ENCODE results near the gene KCNC1.

Gene KCNC1

DNA sequence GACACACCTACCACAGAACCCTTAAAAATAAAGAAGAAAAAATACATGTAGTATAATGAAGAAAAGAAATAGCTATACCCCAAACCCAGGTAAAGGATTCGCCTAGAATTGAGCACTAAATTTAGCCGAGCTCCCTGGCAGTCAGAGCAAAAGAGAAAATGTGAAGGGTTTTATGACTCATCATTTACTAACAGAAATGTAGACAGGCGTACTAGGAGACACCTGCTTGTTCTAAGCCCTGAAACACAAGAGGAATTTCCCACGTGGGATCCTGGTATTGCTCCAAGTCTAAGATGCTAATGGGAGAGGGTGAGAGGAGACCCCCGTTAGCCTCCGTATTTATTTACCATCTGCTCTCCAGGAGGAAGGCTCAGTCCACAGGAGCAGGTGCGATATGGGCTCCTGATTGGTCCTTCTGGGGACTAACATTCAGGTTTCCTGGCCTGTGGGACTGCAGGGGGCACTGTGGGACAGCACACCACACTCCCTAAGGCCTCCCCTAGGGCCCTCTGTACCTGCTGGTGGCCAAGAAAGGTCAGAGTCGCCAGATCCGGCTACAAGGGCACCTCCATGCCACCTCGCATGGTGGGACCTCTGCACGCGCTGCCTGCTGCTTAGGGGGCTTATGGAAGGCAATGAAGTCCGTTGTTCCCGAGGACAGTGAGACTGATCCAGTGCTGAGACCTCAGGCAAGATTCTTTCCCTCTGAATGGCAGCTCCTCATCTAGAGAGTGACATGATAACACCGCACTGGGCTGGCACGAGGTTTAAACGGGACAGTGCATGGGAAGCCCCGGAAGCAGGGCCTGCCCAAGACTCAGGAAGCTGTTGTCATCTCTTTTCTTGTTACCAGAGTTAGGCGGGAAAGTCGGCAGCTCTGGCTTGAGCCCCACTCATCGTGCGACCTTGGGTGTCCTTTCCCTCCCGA, 25.8 kb downstream of the KCNC1 start:
- no peak for DNase-seq

- no peak for DNase-seq
These were observed 27.9 kb downstream of the KCNC1 start for GRCh38 chr11:17762309-17762974.

- no peak for DNase-seq
These were observed 28.7 kb downstream of the KCNC1 start for GRCh38 chr11:17763244-17763643.

DNA sequence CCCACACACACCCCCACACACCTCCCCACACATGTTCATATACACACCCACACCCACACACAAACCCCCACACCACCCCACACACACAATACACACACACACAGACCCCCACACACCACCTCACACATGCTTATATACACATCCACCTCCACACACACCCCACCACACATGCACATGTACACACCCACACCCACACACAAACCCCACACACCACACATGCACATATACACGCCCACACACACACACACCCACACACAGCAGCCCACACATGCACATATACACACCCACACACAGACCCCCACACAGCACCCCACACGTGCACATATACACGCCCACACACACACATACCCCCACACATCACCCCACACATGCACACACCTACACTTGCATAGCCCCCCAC, 29.1 kb downstream of the KCNC1 start:
- DNase-seq = no peak

DNA sequence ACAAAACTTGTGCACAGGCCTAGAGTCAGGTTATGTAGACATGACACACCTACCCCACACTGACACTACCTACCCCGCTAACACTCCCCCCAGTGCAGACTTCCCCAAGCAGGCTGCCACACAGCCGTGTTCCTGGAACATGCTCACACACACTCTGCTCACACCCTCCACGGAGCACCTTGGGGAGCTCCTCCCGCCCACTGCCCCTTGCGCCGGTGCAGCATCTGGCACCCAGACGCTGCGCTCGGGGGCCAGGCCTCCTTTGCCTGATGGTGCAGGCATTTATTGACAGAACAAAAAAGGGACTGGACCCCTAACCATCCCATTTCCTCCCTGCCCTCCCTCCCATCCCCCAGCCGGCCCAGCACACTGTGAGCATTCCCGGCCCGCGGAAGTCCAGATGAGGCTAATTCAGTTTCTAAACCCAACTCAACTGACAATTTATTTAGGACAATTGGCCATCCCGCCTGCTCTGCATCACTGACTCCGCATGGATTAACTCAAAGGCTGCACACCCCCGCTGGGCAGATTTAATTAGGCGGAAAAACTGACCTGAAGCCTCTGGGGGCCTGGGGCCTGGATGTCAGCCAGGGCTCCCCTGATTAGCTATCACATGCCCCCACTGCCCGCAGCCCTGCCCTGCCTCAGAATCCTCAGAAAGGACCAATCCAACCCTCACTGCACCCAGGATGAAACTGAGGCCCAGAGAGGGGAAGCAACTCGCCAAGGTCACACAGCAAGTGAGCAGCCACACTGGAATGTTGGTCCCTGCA, 30.1 kb downstream of the KCNC1 start:
- DNase-seq = no peak

GRCh38 chr11:17765356-17766072, 30.9 kb downstream of the KCNC1 start:
- DNase-seq = no peak

DNA sequence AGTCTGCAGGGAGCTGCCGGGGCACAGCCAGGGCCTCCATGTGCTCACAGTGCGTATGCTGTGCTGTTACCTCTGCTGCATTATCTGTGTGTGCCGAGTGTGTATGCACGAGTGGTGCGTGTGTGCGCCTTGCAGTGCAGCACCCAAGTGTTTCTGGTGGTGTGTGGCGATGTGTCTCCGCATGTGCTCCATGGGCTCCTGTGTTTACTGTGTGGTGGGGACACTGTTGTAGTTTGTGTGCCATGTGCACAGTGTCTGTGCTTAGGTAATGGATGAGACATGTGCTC, 31.4 kb downstream of the KCNC1 start:
- no peak for DNase-seq

DNA sequence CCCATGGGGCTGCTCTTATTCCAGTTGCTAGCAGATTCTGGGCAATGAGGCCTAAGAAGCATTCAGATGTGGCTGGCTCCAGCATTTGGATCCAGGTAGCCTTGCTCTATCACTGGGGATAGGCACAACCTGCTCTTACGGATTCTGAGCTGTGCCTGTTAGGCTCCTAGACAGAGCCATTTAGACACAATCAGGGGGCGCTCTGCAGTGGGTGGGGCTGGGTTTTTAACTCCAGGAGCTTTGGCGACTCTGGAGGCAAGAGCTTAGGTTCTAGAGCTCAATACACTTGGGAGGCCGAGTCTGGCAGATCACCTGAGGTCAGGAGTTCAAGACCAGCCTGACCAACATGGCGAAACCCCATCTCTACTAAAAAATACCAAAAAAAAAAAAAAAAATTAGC, 32.0 kb downstream of the KCNC1 start:
- DNase-seq = no peak

DNA sequence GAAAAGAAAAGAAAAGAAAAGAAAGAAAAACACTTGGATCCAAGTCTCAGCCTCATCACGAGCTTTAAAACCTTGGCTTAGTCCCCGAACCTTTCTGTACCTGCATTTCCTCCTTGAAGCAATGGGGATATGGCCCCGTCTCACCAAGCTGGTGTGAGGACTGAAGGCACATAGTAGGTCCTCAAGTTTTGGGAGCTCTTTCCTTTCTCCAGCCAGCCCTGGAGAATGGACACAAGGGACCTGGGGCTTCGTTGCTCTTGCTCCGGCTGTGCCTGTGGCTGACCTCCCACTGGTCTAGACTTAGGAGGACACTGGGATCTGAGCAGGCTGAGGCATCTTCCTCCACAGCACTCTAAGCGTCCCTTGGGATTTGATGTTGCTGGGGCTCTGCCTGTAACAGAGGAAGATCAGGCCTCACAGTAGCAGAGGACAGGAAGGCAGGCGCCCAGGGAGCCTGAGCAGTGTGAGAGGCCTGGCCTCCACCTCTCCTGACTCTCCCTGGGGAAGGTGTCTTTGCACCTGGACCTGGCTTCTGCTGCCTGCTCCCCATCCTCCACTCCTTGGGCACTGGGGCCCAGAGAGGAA, 32.8 kb downstream of the KCNC1 start:
- no peak for DNase-seq

- no peak for DNase-seq
These were observed 33.3 kb downstream of the KCNC1 start for GRCh38 chr11:17767914-17768313.

DNA sequence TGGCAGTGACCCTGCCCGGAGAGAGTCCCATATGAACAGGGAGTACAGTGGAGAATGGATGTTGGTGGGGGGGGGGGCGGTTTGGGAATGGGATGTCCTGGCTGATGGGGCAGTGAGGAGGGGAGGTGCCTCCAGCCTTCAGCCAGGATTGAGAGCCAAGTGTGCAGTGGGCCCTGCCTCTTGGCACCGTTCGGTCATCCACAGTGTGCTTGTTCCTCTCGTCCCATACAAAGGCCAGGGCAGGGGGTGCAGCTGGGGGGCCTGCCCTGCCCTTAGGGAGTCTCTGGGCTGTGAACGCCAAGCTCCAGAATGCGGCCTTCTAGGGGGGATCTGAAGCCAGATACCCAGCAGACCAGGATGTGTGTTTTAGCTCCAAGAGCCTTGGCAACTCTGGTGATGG, 34.0 kb downstream of the KCNC1 start:
- DNase-seq = no peak

DNA sequence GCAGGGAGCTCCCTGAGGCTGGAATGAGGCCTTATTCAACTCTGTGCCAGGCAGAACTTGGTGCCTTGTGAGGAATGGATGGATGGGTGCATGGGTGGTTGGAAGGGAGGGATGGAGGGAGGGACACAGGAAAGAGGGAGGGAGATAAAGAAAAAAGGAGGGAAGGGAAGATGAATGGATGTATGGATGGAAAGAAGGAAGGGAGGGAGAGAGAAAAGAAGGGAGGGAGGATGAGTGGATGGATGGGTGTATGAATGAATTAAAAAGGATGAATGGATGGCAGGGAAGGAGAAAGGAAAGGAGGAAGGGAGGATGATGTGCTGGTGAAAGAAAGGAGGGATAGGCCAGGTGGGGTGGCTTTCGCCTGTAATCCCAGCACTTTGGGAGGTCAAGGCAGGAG, 34.6 kb downstream of the KCNC1 start:
- no peak for DNase-seq

DNA sequence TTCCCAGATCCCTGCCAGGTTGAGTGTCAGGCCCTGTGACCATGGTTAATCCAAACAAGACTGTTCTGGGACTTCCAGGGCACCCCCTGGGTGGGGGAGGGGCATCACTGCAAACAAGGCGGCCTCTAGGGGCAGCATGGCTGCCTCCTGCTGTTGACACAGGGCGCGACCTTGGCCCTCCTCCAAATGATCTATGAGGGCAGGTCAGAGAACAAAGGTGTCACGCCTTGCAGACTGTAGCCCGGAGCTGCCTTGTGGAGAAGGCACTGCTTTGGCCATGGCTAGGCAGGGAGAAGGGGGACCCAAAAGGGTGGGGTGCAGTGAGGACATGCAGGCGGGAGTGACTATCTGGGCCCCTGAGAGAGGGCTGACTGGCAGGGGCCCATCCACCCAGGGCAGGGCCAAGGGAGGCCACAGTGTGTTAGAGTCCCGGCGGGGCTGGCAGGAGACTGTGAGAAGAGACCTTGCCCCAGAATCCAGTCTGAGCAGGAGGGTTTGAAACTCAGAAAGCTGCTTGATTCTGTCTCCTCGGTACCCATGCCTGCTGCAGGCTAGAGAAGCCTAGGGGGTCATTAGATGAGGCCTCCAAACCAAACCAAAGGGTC, 35.6 kb downstream of the KCNC1 start:
- DNase-seq = no peak

- no peak for DNase-seq
These were observed 36.3 kb downstream of the KCNC1 start for GRCh38 chr11:17770917-17771316.

DNA sequence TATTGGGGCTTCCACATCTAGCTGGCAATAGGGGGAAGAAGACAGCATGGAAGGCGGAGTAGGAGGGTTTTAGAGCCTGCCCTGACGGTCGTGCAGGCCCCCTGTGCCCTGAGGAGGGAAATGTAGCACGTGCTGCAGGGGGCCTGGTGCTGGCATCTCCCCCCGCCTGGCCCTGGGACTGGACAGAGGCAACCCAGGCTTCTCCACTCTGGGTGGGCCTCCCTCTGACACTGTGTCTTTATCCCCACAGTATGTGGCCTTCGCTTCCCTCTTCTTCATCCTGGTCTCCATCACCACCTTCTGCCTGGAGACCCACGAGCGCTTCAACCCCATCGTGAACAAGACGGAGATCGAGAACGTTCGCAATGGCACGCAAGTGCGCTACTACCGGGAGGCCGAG, 36.8 kb downstream of the KCNC1 start:
- no peak for DNase-seq

DNA sequence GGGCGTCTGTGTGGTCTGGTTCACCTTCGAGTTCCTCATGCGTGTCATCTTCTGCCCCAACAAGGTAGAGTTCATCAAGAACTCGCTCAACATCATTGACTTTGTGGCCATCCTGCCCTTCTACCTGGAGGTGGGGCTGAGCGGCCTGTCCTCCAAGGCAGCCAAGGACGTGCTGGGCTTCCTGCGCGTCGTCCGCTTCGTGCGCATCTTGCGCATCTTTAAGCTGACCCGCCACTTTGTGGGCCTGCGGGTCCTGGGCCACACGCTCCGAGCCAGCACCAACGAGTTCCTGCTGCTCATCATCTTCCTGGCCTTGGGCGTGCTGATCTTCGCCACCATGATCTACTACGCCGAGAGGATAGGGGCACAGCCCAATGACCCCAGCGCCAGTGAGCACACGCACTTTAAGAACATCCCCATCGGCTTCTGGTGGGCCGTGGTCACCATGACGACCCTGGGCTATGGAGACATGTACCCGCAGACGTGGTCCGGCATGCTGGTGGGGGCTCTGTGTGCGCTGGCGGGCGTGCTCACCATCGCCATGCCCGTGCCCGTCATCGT, 37.3 kb downstream of the KCNC1 start:
- DNase-seq = no peak

DNA sequence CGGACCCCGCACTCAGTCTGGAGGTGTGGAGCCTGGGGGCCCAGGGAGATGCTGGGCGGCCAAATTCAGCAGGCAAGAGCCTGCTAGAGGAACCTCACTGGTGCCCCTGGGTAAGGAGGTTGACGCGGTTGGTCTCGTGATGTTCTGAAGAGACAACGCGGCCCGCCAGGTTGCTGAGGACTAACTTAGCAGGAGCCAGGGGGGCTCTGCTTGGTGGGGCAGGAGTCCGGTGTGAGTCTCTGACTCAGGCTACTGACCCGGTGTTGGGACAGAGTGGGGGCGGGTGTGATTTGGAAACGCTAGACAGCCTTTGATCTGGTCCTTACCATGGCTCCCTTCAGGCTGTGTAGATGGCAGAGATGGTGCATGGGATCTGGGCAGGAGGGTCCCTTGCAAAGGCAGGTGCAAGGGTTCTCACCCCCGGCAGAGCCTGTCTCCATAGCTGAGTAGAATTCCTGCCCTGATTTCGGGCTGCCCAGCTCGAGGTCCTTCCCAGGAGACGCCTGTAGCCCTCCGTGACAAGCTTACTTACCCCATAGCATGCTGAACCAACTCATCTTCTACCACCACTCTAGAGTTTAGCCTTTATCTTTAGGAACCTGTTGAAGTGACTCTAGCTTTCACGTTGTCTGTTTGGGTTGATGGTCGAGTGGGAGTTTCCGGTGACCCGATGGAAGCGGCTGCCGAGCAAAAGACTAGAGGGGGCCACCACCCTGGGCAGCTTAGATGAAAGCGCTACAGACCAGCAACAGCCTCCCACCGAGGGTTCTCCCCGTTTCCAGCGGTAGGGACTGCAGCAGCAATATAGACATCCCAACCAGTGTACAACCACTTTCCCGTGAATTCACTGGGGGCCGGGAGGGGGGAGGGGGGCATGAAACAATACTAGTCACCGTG, 38.4 kb downstream of the KCNC1 start:
- no peak for DNase-seq

DNA sequence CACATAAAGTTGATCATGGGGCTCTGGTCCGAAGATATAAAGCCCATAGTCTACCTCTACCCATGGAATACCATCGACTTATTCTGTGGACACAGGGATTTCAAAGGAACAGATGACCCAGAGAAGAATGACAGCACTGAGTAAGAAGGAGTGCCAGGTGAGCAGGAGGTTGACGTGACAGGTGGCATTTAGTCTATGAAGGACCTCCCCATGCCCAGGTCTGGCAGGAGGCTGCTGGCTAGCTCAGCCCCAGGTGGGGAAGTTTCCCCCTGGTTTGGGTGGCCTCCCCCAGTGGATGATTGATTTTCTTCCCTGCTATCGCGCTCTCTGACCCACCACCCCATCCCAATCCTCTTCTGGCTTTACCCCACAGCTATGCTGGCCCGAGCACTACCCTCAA, 39.1 kb downstream of the KCNC1 start:
- no peak for DNase-seq

- DNase-seq = no peak
These were observed 39.9 kb downstream of the KCNC1 start for GRCh38 chr11:17774232-17775034.

DNA sequence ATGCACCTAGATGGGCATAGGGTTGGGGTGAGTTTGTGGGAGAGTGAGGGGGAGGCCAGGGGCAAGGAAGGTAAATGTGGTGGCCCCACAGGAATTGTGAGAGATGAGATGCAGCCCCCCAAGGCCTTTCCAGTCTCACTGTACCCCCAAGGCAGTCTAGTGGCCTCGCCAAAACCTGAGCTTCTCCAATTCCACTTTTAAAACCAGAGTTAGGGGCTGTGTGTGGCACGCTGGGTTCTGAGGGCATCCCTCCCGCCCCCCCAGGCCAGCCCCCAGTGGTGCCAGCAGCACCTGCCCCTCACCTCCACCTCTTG, 40.4 kb downstream of the KCNC1 start:
- no peak for DNase-seq

Measured in activated CD4-positive, alpha-beta T cell treated with anti-CD3 and anti-CD28 coated beads for 4 hours (primary cell).